Calu3 (cell line): ENCODE data around the gene P2RY2. TPM values are rescaled to one million over a fixed set of nuclear protein-coding genes. Genes with fewer than 3 reads are reported as not detected.

Source experiments
- BruUV-seq: library from RNA; stranded (reverse); fragments of 400-500 nt; replicated peaks from 2 replicates; lab custom pipeline; 2021; lab: Mats Ljungman, UMichigan
- CTCF ChIA-PET: fragments of 300-600 bp; sonication (Branson Sonifier 250); formaldehyde crosslinking; loops from one replicate; lab custom pipeline; 2022; ENCODE audit warnings: antibody characterized with exemption; lab: Charles Lee
- DNase-seq: peaks from one replicate; pipeline ENCODE4 v3.0.0; 2022
- H3K27ac Mint-ChIP-seq: one replicate; pipeline ENCODE4 v1.8.0; 2022; ENCODE audit warnings: mixed read lengths; ENCODE audit not compliant: unreplicated experiment
- H3K27me3 Mint-ChIP-seq: one replicate; pipeline ENCODE4 v1.8.0; 2022; ENCODE audit warnings: mixed read lengths; ENCODE audit not compliant: unreplicated experiment
- H3K36me3 Mint-ChIP-seq: one replicate; pipeline ENCODE4 v1.8.0; 2022; ENCODE audit warnings: mild to moderate bottlenecking, moderate library complexity, mixed read lengths; ENCODE audit not compliant: insufficient read depth, unreplicated experiment
- H3K4me1 Mint-ChIP-seq: one replicate; pipeline ENCODE4 v1.8.0; 2022; ENCODE audit warnings: mild to moderate bottlenecking, low read depth, mixed read lengths; ENCODE audit not compliant: unreplicated experiment
- H3K4me3 Mint-ChIP-seq: one replicate; pipeline ENCODE4 v1.8.0; 2022; ENCODE audit warnings: mild to moderate bottlenecking, low read depth, moderate library complexity, mixed read lengths; ENCODE audit not compliant: unreplicated experiment
- H3K9me3 Mint-ChIP-seq: one replicate; pipeline ENCODE4 v1.8.0; 2022; ENCODE audit warnings: low read depth, mixed read lengths; ENCODE audit not compliant: unreplicated experiment
- CTCF ChIP-seq: fragments of 200-600 bp; IDR thresholded peaks from one replicate; pipeline ENCODE4 v1.8.0; 2022; ENCODE audit warnings: antibody characterized with exemption; ENCODE audit not compliant: unreplicated experiment
- intact Hi-C: fragments of 100-400 bp; cut with micrococcal nuclease; formaldehyde crosslinking; loops from one replicate; pipeline ENCODE4 v1.10.0; 2022; ENCODE audit not compliant: unreplicated experiment
- total RNA-seq: library from RNA; stranded (reverse); gene quantifications from 2 replicates; pipeline ENCODE4 v1.2.3, GENCODE V29; 2022

Gene P2RY2
- total RNA-seq, 1 experiment from 2014 or later = 1.6 TPM

DNA sequence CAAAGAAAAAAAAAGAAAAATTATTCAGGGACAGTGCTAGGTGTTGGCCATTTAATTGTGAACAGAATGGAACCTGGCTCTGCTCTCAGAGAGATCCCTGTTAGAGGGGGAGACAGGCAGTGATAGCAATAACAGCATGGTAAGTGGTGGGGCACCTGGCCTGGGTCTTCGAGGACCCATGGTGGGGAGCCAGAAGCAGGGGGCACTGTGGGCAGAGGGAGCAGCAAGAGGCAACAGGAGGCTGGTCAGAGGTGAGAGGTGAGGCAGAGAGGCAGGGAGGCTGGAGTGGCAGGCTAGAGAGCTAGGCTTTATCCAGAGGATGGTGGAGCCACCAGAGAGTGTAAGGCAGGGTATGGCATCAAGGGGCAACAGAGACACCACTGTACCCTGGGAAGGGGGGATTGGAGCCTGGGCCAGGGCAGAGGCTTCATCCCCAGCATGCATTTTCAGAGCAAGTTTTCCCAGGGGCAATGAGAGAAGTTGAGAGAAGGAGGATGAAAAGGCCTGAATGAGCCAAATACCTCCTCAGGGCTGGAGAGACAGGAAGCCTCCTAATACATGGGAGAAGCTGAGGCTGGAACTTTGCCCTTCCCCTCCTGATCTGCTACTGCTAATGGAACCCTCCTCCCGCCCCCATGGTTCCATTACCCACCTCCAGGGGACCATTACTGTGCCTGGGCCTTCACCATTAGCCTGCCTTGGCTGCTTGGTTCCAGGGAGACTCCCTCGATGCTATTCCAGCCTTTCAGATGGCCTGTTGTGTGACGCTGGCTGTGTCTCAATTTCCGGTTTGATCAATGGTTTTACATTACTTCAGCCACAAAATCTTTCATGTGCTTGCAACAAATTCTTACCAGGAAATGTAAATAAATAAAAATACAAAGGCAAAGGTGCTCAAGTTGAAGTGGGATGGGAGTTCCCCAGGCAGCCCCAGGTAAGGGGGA, 2.6 kb upstream of the P2RY2 start:
- no peak for DNase-seq
- Mint-ChIP-seq H3K27ac (no peak overlapping the region), H3K4me1 (peaks cover 6% of the 10 kb centered on the region), H3K36me3 (no peaks in the 10 kb centered on the region), H3K4me3 (no peak overlapping the region), H3K27me3 (peaks cover 18% of the 10 kb centered on the region), H3K9me3 (no peaks in the 10 kb centered on the region)
- TF ChIP-seq CTCF = no peak
- intact Hi-C loops = no loop called here
- CTCF ChIA-PET = no interaction called here
- no TSS peak for BruUV-seq

- peak overlapping the region; percentile 73 for H3K4me3 Mint-ChIP-seq
- H3K4me1 Mint-ChIP-seq = no peaks in the 10 kb centered on the region
- BruUV-seq = no TSS peak
- H3K36me3 Mint-ChIP-seq = no peaks in the 10 kb centered on the region
- no peak overlapping the region for H3K27ac Mint-ChIP-seq
- no peaks in the 10 kb centered on the region for H3K9me3 Mint-ChIP-seq
- no peak for TF ChIP-seq CTCF
- CTCF ChIA-PET = no interaction called here
- intact Hi-C loops = no loop called here
- peaks cover 18% of the 10 kb centered on the region for H3K27me3 Mint-ChIP-seq
- DNase-seq = no peak
Measured at GRCh38 chr11:73216465-73216864, 1.6 kb upstream of the P2RY2 start.

DNA sequence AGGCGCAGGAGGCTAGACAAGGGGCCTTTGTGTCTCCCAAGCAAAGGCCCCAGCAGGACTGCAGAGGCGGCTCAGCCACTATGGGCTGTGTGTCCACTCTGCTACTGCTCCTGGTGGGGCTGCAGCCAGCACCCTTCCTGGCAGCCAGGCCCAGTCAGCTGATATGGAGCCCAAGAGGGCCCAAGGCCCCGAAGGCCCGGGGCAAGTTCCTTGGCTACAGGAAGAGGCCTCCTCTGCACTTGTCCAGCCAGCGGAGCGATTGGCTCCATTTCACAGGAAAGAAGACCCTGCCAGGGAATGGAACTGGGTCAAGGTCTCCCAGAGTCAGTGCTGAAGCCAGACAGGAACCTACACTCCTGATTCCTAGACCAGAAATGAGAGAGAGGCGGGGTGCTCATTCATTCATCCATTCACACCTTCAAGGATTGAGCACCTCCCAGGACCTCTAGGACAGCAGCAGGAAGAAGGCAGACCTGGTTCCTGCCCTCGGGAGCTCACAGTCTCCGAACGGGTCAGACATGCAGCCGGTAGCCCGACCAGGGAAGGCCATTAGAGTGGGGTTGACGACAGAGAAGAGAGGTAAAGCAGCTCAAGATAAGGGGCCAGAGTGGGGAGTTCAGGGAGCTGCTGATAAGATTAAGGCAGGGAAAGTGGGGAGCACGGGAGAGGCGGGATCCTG, 811 bp upstream of the P2RY2 start:
- BruUV-seq = no TSS peak
- TF ChIP-seq CTCF = no peak
- H3K4me3 Mint-ChIP-seq = peak overlapping the region; percentile 73
- no peaks in the 10 kb centered on the region for H3K9me3 Mint-ChIP-seq
- intact Hi-C loops = no loop called here
- H3K27ac Mint-ChIP-seq = no peak overlapping the region
- no peaks in the 10 kb centered on the region for H3K36me3 Mint-ChIP-seq
- H3K4me1 Mint-ChIP-seq = no peaks in the 10 kb centered on the region
- peaks cover 18% of the 10 kb centered on the region for H3K27me3 Mint-ChIP-seq
- DNase-seq = no peak
- CTCF ChIA-PET = interaction anchor here (0.6 to 1.3 kb wide), 2 partner anchors 26 to 30 kb away, joined by 3 to 5 read pairs; no protein-coding TSS in a partner anchor

- CTCF ChIA-PET = interaction anchor here (0.6 to 1.3 kb wide), 3 partner anchors 25 to 1250 kb away, joined by 3 to 5 read pairs (median 3); partner anchors contain the start of gene KCNE3
- Mint-ChIP-seq H3K4me3 (peak overlapping the region; percentile 73), H3K36me3 (no peaks in the 10 kb centered on the region), H3K4me1 (no peaks in the 10 kb centered on the region), H3K27me3 (peaks cover 18% of the 10 kb centered on the region), H3K9me3 (no peaks in the 10 kb centered on the region), H3K27ac (no peak overlapping the region)
- no TSS peak for BruUV-seq
- no peak for TF ChIP-seq CTCF
- DNase-seq = no peak
- intact Hi-C loops = no loop called here
Measured at GRCh38 chr11:73217810-73218105, 323 bp upstream of the P2RY2 start.
